Lung microvascular endothelial cell (primary cell): ENCODE measurements around the gene PRDM16. TPM values are rescaled to one million over a fixed set of nuclear protein-coding genes. Genes with fewer than 3 reads are reported as not detected.
"Not testable (repeated sequence)": the region's sequence is repeated elsewhere in the genome, so short reads cannot be mapped to it uniquely, and the experiment has no call there.

Experiments
- DNase-seq, 2 donors: peaks; one replicate each; pipeline versions ENCODE4 v3.0.0 to v3.0.0-alpha.2; 2010; ENCODE audit warnings: low read depth in 2 of 2
- total RNA-seq: library from RNA; depleted of rRNA; stranded (reverse); fragments of >200 nt; gene quantifications from 2 replicates; pipeline ENCODE4 v1.2.1, GENCODE V29; 2014

Gene PRDM16
- total RNA-seq, 1 donor from 2014 or later: not detected

DNA sequence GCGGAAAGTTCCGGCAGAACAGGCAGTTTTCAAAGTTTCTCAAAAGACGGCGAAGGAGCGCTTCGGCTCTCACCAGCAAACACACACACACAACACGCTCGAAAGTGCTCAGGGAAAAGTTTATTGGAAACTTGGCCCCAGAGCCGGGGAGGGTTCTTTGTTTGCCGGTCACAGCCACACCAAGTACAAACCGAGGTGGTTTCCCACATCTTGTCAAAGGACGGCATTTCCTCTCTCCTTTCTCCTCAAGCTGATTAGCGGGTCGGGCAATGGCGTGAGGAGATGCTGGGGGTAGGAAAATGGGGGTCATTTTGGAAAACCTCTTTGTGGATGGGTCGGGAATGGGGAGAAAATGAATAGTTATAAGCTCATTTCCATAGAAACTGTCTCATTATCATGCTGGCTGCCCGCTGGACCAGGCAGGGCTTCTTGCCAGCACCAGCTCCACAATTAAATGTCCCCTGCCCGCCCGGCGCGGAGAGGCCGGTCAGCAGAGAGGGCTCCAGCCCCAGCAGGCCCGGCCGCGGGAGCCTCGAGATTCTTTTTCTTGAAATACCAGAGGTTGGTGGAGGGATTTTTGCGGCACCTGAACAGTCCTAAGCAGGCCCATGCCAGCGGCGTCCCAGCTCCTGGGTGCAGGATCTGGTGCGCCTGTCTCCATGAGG is 92.3 kb downstream of the PRDM16 start:
- no peak for DNase-seq

DNA sequence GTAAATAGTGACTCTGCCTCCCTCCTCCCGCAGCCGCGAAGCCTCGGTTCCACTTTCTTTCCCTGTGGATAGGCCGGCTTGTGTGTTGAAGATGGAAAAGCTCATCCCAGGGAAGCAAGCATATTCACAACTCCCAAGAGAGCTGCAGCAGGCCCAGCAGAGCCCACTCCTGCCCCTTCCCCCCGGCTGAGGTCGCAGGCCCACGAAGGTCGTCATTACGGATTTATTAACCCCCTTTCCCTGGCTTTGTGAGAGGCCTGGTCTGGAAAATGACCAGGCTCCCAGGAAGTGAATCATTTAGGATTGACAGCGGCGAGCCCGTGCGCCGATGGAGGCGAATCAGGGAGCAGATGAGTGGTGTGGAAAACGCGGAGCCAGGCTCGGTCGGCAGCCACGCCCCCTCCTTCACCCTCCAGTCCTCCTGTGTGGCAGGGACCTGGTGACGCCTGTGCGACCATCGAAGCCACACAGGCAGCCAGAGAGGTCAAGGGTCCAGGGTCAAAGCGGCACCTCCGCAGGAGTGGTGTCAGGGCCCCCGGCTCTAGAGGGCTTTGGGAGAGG is 93.4 kb downstream of the PRDM16 start:
- DNase-seq: no peak

DNA sequence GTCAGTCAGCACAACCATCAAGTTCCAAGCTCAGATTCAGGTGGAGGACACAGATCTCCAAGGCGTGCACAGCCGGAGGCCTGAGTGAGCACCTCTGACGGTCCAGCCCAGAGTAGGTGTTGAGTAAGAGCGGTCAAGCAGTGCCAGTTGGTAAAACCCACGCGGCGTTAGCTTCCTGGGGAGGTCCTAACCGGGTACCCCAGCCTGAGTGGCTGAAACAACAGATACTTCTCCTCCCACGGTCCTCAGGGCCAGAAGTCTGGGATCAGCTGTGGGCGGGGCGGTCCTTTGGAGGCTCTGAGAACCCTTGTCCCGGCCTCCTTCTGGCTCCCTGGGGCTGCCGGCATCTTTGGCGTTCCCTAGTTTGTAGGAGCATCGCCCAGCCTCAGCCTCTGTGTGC is 94.4 kb downstream of the PRDM16 start:
- DNase-seq: no peak

DNA sequence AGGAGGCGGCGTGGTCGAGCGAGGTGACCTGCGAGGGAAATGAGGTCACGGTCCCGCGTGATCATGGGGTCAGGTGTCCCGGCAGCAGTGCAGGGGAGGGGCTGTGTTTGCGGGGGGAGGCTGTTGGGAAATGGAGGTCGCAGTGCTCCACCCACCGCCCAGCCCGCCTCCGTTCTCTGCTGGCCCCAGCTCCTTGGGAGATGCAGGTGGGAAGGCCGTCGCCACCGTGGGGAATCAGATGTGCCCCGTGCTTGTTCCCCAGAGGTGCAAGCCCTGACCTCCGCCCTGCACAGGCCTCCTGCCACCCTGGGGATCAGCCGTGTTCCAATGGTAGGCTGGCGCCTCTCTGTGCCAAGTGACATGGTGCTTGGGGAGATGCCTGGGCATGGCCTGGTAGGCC is 95.7 kb downstream of the PRDM16 start:
- no peak for DNase-seq

DNA sequence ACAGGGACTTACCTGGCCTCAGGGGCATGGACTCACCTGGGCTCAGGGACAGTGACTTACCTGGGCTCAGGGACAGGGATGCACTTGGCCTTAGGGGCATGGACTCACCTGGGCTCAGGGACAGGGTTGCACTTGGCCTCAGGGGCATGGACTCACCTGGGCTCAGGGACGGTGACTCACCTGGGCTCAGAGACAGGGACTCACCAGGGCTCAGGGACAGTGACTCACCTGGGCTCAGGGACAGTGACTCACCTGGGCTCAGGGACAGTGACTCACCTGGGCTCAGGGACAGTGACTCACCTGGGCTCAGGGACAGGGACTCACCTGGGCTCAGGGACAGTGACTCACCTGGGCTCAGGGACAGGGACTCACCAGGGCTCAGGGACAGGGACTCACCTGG is 96.2 kb downstream of the PRDM16 start:
- not testable (repeated sequence) for DNase-seq

GRCh38 chr1:3166206-3166918 is 97.4 kb downstream of the PRDM16 start:
- DNase-seq: no peak

- DNase-seq: no peak
Observed at GRCh38 chr1:3167255-3167654, 98.3 kb downstream of the PRDM16 start.

DNA sequence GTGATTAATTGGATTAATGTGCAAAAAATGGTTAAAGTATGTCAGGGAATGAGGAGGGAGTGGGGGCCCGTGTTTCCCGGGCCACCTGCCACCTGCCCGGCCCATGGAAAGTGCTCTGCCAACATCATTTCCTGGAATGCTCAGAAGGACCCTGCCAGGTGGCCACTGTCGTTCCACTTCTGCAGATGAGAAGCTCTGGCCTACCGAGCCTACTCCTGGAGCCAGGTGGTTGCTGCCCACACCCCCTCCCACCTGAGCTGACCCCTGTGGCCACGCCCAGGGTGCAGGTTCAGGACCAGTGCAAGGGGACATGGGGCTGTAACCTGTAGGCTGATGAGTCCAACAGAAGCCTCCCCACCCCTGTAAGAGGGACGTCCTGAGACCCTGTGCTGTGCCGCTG is 99.7 kb downstream of the PRDM16 start:
- no peak for DNase-seq

GRCh38 chr1:3169665-3170356 is 100.8 kb downstream of the PRDM16 start:
- DNase-seq: no peak

GRCh38 chr1:3170561-3171453 is 101.8 kb downstream of the PRDM16 start:
- peak in 1 of 2 donors; percentile 20 for DNase-seq

- no peak for DNase-seq
Observed at GRCh38 chr1:3171761-3172160, 102.8 kb downstream of the PRDM16 start.

- DNase-seq: no peak
Observed at GRCh38 chr1:3172431-3173380, 103.7 kb downstream of the PRDM16 start.

- no peak for DNase-seq
Observed at GRCh38 chr1:3173381-3173980, 104.5 kb downstream of the PRDM16 start.

GRCh38 chr1:3174487-3175247 is 105.7 kb downstream of the PRDM16 start:
- DNase-seq: no peak

DNA sequence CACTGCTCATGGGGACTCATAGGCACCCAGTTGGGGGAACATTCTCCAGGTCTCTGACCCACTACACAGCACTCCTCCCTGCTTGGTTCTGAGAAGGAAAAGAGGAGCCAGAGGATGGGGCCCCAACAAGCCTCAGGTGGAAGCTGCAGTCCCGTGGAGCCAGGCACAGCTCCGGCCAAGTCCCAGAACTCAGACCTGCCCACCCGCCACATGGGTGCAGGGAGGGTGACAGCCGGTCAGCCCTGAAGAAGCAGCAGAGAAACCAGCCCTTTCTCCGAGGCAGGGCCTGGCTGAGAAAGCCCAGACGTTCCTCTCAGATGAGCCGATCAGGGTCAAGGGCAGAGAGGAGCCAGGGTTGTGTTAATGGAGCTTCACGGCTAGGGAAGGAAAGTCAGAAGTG is 106.5 kb downstream of the PRDM16 start:
- DNase-seq: no peak

DNA sequence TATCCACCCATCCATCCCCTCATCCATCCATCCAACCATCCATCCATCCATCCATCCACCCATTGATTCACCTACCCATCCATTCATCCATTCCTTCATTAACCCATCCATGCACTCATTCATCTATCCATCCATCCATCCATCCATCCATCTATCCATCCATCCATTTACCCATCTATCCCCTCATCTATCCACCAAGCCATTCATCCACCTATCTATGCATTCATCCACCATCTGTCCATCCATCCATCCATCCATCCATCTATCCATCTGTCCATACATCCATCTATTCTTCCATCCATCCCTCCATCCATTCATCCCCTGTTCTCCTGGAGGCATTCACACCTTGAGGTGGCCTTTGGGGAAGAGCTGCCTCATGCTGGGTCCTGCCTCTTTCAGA is 107.0 kb downstream of the PRDM16 start:
- DNase-seq: no peak

DNA sequence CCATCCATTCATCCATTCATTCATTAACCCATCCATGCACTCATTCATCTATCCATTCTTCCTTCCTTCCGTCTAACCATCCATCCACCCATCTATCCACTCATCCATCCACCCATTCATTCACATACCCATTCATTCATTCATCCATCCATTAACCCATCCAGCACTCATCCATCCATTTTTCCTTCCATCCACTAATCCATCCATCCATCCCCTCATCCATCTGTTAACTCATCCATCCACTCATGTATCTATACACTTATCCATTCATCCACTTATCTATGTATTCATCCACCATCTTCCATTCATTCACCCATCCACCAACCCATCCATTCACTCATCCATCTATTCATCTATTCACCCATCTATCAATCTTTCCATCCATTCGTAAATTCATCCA is 107.8 kb downstream of the PRDM16 start:
- DNase-seq: no peak

DNA sequence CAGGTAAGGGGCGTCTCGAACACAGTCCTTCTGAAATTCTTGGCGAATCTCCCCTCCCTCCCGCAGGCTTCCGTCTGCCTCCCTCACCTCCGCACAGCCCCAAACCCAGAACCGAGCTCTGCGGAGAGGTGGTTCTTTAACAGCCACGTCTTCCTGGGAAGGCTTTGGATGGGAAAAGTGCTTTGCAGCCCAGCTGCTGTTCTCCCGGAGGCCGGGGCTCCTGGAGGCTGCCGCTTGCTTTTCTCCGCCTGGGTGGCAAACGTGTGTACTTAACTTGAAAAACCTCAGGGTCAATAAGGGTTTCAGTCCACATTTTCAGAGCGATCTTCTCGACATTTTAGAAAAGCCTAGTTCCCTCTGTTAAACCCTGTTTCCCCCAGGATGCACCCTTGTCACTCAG is 109.3 kb downstream of the PRDM16 start:
- DNase-seq: no peak

GRCh38 chr1:3179471-3179870 is 110.5 kb downstream of the PRDM16 start:
- DNase-seq: no peak
